ENCODE data around the gene DGKD. TPM values are rescaled to one million over a fixed set of nuclear protein-coding genes. Genes with fewer than 3 reads are reported as not detected.
"Not testable (repeated sequence)": the region's sequence is repeated elsewhere in the genome, so short reads cannot be mapped to it uniquely, and the experiment has no call there.

DGKD gene
- total RNA-seq, 1 donor from 2014 or later: 46.5 TPM

DNA sequence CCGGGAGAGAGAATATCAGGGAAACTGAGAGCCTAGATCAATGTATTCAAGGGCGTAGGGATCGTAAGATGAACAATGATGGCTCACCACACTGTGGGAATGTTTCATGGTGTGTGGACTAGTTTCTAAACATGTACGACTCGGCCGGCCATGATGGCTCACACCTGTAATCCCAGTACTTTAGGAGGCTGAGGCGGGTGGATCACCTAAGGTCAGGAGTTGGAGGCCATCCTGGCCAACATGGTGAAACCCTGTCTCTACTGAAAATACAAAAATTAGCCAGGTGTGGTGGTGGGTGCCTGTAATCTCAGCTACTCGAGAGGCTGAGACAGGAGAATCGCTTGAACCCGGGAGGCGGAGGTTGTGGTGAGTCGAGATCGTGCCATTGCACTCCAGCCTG is 18.2 kb upstream of the DGKD start:
- not testable (repeated sequence) for FAIRE-seq; DNase-seq (ENCODE audit: low spot score in 2 of 2)

DNA sequence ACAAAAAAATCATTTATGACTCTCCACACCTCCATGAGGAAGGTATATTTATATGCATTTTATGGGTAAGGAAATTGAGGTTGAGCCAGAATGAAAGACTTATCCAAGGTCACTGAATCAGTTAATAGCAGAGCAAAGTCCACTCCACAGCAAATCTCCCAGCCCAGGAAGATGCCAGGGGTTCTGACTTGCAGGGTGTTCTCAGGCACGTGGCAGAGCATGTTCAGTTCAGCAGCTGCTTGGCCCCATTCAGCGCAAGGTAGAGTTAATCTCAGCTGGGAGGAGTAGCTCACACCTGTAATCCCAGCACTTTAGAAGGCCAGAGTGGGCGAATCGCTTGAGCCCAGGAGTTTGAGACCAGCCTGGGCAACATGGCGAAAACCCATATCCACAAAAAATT is 17.8 kb upstream of the DGKD start:
- FAIRE-seq: no peak
- no peak for DNase-seq (ENCODE audit: low spot score in 2 of 2)

DNA sequence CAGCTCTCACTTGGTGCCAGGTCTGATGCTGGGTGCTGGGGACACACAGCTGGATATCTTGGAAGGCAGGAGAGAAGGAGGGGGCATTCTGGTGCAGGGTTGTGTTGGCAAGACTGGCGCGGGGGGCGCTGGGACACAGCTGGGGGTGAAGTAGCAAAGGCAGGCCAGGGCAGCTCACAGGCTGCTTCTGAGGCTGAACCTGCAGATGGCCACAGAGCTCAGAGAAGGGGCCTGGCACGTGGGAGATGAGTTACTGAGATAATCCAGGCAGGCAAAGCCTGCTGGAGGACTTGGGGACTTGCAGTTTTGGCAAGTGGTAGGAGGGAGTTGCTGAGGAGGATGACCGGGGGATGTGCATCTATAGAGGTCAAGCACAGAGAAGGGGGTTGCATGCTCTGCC is 16.2 kb upstream of the DGKD start:
- no peak for FAIRE-seq
- DNase-seq (ENCODE audit: low spot score in 2 of 2): no peak

DNA sequence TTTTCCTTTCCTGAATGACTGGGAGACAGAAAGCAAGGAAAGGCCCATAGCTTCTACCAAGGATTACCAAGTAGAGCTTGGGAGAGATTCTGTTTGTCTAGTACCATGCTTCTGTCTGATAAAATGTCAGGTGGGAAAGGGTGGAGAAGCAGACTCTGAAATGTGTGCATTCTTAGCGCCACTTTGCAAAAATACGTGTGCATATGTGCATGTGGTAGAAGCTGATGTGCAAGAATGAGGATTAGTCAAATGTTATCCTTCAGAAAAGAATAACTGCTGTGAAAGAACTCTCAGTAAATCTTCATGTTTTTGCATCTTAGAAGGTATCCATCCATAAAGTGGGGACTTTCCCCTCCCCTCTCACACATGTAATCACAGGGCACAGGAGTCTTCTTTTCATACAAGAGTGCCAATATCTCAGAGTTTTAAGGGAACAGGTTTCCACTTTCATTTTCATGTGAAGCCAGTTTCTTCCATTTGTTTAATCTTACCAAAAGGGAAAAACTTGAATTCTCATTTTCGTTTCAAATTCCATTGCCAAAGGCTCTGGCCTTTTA is 15.4 kb upstream of the DGKD start:
- FAIRE-seq (no peak), DNase-seq (ENCODE audit: low spot score in 2 of 2) (no peak)

DNA sequence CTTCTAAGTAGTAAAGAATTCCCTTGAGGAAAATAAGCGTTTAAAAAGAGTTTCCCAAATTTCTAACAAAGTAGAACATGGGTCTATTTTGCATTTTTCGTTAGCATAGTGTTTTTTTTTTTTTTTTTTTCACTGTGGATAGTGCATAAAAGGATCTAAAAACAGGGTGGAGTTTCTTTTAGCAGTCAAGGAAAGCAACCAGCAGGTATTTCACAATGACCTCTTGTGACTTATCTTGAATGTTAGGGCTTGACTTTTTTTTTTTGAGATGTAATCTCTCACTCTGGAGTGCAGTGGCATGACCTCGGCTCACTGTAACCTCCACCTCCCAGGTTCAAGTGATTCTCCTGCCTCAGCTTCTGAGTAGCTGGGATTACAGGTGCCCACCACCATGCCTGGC is 14.9 kb upstream of the DGKD start:
- no peak for DNase-seq (ENCODE audit: low spot score in 2 of 2)
- no peak for FAIRE-seq

DNA sequence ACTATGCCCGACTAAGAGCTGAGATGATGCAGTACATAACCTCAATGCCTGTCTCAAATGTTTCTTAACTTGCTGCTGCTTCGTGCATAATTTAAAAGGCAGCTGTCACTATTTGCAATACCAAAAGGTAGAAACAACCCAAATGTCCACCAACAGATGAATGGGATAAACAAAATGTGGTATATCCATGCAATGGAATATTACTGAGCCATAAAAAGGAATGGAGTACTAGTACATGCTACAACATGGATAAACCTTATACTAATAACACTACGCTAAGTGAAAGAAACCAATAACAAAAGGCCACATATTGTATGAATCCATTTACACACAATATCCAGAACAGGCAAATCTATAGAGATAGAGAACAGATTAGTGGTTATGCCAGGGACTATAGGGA is 13.0 kb upstream of the DGKD start:
- FAIRE-seq (no peak), DNase-seq (ENCODE audit: low spot score in 2 of 2) (no peak)

DNA sequence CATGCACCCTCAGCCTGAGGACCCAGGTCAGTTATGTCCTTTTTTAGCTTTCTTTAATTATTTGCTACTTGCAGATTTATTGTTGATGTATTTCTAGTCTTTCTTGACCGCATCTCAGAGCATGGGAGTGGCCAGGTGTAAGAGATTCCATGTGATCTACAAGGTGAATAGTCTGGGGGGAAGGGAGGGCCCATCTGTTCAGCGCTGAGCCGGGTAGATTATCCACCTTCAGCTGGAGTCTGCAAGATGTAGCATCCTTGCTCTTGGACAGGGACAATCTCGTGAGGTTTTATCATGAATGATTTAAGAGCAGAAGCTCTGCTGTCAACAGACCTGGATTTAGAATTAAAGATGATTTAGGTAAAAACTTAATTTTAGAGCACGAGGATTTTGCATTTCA is 12.0 kb upstream of the DGKD start:
- DNase-seq (ENCODE audit: low spot score in 2 of 2) (no peak), FAIRE-seq (no peak)

DNA sequence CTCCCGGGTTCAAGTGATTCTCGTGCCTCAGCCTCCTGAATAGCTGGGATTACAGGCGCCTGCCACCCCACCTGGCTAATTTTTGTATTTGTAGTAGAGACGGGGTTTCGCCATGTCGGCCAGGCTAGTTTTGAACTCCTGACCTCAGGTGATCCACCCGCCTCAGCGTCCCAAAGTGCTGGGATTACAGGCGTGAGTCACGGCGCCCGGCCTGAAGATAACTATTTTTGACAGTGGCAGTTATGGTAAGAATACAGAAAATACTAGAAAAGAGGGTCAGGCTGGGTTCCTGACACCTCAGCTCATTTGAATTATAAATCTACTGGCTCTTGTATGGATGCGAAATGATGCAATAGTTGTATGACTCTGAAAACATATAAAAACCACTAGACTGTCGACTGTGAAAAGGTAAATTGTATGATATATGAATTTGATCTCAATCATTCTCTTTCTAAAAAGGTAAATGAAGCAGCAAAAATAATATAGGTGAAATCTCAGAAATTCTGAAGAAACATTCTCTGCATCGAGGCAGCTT is 11.1 kb upstream of the DGKD start:
- DNase-seq (ENCODE audit: low spot score in 2 of 2): no peak
- FAIRE-seq: no peak

DNA sequence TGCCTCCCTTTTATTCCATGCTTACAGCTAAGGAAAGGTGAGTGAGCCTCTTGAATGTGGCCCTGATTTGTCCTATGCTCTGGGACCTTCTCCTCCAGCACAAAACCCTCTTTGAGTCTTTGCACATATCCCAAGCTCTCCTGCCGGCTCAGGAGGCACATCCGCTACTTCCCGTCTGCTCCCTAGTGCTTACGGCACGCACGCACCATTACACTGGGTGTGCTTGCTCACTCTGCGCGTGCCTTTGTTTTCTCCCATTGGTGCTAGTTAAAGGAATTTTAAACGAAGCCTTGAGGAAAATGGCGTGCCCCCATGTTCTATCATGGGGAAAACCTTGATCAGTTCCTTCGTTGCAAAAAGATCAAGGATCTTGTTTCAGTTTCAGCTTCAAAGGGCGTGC is 7.9 kb upstream of the DGKD start:
- FAIRE-seq: no peak
- DNase-seq (ENCODE audit: low spot score in 2 of 2): no peak

DNA sequence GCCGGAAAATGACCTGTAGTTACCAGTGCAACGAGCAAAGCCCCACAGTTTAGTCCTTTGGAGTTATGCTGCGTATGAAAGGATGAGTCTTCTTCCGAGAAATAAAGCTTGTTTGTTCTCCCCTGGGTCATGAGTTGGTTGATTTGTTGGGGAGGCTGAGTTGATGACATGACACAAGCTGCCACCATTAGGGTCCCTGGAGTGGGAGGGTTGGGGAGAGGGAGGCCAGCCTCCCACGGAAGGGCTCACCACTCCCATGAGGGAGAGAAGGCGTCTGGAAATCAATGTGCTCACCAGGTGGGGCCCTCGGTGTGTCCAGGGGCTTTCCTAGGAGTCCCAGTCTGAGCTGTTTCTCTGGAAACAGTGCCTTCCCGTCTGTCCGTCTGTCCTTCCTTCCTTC is 7.4 kb upstream of the DGKD start:
- no peak for DNase-seq (ENCODE audit: low spot score in 2 of 2)
- FAIRE-seq: no peak

DNA sequence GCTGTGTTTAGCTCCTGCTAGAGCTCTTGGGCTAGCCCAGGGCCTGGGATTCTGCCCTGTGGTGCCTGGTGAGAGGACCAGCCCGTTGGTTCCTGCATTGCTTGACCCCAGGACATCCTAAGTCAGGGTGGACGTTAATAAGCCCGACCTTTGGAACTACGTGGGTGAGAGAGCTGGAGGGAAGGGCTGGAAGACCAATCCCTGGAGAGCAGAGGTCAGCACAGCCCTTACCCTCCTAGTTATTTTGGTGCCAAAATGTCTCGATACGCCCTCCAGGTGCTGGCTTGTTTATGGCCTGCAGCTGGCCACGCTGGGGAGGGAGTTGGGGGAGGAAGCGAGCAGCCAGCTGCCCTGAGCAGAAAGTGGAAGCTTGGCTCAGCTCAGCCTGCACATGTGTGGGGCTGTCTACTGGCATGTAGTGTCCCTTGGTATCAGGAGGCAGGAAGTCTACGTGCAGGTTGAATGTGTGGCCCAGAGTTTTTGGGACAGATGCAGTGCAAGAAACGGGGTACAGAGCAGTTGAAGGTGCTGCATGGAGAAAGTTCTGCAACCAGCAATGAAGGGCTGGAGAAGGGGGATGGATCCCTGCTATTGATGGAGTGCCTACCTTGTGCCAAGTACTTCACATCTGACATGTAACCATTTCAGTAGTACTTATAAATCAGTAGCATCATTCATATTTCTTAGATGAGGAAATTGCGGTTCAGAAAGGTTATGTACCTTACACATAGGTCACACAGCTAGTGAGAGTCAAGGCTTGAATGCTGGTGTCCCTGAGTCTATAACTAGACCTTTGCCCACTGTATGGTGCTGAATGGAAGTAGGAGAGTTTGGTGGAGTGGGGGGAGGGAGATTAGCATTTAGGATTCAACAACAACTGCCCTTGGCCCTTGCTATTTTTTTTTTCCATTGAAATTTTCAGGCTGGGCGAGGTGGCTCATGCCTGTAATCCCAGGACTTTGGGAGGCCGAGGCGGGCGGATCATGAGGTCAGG is 5.0 kb upstream of the DGKD start:
- FAIRE-seq: no peak
- DNase-seq (ENCODE audit: low spot score in 2 of 2): peak; percentile 51 to 57

DNA sequence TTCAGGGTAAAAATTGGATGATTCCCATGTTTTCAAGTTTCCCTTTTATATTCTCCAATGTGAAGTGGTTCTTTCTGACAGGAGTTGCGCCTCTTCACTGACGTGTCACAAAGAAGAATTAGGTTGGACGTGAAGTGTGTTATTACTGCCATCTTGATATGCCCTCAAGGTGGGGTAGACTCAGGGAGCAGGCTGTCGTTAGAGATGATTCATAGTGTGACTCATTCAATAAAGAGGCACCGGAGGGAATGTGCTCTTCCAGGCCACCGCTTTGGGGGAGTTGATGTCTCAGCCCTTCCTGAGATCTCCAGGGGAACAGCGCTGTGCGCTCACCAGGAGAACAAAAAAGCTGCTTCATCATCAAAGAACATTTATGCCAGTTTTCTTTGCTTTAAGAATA is 3.6 kb upstream of the DGKD start:
- FAIRE-seq: no peak
- DNase-seq (ENCODE audit: low spot score in 2 of 2): peak in 1 of 2 donors; percentile 73

DNA sequence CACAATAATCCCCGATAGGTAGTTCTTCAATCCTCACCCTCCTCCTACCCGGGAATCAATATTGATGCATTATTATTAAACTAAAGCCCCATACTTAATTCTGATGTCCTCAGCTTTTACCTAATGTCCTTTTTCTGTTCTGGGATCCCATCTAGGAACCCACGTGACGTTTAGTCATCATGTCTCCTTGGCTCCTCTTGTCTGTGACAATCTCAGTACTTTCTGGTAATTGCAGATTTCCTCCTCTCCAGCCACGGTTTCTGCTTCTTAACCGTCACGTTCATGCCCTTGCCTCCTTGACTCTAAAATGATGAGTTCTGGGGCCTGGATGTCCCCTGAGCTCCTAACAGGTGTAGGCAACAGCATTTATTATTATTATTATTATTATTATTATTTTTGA is 2.9 kb upstream of the DGKD start:
- FAIRE-seq (no peak), DNase-seq (ENCODE audit: low spot score in 2 of 2) (no peak)

DNA sequence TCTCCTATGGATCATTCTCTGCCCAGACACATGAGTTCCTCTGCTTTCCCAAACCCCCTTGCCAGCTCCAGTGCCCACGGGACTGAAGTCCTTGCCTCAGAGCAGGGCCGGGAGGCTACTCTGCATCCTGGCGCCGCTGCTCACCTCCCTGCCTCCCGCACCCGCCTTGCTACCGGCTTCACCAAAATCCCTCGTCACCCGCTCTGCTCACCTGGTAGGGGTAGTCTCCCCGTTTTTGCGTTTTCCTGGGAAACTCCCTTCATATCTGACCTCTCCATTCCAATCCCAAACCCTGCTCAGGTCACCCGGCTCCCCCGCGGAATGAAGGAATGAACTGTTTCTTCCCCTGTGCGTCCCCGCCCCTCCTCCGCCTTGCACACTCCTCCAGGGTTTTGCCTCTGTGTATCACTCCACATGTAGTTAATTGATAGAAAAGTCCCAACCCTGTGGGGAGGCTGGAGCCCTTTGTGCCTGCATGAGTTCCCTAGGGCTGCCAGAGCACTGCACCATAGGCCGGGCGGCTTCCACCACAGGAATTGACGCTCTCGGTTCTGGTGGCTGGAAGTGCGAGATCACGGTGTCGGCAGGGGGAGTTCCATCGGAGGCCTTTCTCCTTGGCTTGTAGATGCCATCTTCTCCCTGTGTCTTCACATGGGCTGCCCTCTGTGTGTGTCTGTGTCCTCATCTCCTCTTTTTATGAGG is 2.0 kb upstream of the DGKD start:
- DNase-seq (ENCODE audit: low spot score in 2 of 2) (no peak), FAIRE-seq (no peak)

DNA sequence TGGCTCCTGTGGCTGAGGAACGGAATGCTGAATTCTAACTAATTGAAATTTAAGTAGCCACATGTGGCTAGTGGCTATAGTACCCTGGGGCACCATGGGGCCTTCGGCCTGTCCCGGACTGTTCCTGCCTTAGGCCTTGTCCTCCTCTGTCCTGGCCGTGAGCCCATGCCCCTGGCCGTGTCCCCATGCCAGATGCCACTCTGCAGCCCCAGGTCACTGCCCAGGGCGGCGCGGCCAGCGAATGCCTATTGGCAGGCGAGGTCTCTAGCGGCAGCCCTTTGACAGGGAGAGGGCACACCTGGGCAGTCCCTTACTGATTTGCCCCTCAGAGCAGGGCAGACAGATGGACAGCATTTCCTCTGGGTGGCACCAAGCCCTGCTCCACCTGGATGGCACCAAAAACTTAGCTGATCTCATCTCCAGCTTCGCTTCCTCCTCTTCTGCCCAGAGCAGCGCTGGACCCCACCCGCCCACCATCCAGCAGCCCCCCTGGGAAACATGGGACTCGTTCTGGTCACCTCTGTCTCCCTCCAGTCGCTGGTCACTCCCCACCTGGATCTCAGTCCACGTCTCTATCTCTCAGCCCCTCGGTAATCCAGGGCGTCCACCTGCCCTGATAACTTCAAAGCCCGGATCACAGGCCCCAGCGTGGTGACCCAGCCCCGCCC is 1.1 kb upstream of the DGKD start:
- no peak for FAIRE-seq

DNA sequence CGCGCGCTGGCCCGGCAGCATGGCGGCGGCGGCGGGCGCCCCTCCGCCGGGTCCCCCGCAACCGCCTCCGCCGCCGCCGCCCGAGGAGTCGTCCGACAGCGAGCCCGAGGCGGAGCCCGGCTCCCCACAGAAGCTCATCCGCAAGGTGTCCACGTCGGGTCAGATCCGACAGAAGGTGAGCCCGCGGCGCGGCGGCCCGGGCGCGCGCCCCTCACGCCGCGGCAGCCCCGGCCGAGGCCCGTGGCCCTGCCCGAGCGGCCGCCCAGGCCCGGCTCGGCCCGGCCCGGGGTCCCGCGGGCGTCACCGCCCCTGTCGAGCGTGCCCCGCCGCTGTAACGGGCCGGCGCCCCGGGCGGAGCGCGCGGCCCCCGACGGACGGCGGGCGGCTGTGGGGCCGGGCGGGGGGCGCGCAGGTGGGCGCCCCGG is 218 bp downstream of the DGKD start:
- FAIRE-seq (no peak), DNase-seq (ENCODE audit: low spot score in 2 of 2) (no peak)

More for the DNA sequence above, 1.1 kb upstream of the DGKD start:
- DNase-seq (ENCODE audit: low spot score in 2 of 2): no peak

DNA sequence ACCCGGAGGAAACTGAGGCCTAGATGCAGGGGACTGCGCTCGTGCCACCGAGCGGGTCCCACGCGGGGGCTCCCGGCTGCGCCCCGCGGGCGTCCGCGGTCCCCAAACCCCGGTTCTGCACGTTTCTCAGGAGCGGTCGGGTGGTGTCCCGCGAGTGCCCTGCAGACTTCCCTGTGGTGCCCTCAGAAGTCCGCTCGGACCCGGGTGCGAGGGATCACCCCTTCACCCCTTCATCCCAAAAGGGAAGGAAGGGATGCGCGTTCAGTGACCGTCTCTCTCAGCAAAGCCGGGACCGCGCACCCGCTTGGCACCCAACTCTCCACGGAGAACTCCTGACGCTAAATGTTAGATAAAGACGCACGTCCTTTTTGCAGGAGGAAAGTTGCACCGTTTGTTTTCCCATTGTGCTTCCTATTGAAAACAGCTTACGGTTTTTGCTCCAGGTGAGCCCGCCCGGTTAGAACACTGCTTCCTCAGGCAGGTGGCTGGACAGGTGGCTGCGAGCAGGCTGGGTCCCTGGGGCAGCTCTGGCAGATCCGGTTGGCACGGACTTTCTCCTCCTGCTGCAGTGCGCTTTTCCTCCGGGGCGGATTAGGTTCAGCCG is 779 bp downstream of the DGKD start:
- no peak for FAIRE-seq
- DNase-seq (ENCODE audit: low spot score in 2 of 2): no peak

DNA sequence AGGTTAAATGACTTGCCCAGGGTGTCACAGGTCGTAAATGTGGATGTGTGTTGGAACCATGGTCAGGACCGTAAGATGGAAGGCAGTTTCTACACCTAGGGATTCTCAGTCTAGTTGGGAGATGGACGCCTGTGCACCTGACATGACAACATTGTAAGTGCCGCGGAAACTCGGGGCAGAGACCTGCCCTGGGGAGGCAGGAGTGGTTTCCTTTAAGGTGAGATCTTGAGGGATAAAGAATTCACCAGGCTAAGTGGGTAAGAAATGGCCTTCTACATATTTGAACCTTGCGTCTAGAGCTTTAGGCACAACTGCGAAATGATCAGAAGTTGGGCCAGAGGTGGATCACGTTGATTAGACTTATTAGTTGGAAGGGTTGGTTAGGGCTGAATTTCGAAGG is 1.6 kb downstream of the DGKD start:
- DNase-seq (ENCODE audit: low spot score in 2 of 2) (no peak), FAIRE-seq (no peak)

DNA sequence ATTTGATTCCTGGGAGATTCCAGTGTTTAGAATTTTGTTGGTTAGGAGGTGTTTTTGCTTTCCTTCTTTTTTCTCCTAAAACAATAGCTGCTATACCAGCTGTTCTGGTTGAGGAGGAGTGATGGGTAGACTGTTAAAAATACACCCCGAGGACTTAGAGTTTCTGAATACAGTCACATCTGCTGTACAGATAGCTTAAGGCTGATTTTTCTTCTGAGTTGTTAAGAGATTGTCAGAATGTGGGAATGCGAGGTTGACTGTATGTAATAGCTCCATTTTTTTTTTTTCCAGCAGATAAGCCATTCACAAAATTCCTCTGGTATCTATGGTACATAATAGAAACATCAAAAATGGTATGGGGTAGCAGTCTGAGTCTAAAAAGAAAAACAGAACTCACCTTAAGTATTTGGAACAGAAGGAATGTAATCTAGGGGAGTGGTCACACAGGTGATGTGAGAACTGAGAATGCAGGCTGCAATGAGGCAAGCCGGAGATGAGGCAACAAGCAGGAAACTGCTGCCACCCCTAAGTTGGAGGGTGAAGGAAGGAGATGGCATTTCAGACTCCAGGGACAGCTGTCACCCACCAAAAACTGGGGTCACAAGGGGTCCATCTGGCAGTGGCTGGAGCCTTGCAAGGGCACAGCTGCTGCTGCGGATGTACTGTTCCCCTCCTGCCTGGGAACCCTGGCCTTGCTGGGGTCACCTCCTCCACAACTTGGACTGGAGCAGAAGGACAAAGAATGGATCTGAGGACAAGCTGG is 2.4 kb downstream of the DGKD start:
- FAIRE-seq (no peak), DNase-seq (ENCODE audit: low spot score in 2 of 2) (no peak)
